GM12891 (cell line): ENCODE data around the gene EFNA3.

Experiments
- PAX5 ChIP-seq: IDR thresholded peaks from 2 replicates; pipeline ENCODE4 v1.6.1; 2011; ENCODE audit warnings: low read length, moderate library complexity, mild to moderate bottlenecking; ENCODE audit not compliant: insufficient read depth, severe bottlenecking
- POLR2A ChIP-seq: IDR thresholded peaks from 2 replicates; pipeline ENCODE4 v1.6.1; 2011; ENCODE audit warnings: low read depth, low read length, control low read depth
- POLR2AphosphoS5 ChIP-seq: IDR thresholded peaks from 2 replicates; pipeline ENCODE4 v1.6.1; 2011; ENCODE audit warnings: low read depth, low read length, control low read depth
- POU2F2 ChIP-seq: IDR thresholded peaks from 2 replicates; pipeline ENCODE4 v1.6.1; 2011; ENCODE audit warnings: low read depth, mild to moderate bottlenecking, control low read depth, low read length, moderate library complexity
- TAF1 ChIP-seq: IDR thresholded peaks from 2 replicates; pipeline ENCODE4 v1.6.1; 2011; ENCODE audit warnings: low read depth, low read length, control low read depth

GRCh38 chr1:155105604-155106011, 27.0 kb downstream of the EFNA3 start:
- no peak for TF ChIP-seq POLR2A
- no peak for TF ChIP-seq TAF1
- TF ChIP-seq POU2F2, result no peak
- TF ChIP-seq POLR2AphosphoS5, result no peak
- TF ChIP-seq PAX5, result no peak
